ENCODE results near the gene CHMP5.

The CHMP5 gene

DNA sequence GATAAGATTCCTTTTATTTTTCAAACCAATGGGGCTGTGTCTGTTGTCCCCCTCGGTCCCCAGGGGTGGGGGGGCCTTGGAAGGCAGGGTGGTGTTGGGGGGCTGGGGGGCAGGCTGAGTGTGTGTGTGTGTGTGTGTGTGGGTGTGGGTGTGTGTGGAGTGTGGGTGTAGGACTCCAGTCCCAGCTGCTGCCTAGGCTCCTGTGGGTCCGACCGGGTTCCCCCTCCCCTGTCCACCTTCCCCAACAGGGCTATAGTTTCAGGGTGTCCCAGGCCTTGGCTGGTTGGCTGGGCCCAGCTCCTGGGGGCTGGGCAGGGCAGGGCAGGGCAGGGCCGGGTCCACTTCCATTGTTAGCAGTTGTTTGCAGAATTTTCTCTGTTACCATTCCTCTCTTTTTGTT, 23.4 kb downstream of the CHMP5 start:
- no peaks in the 10 kb centered on the region for H3K27me3 ChIP-seq (ENCODE audit: control insufficient read depth, insufficient read depth, low read length)
- no peak overlapping the region for H3K4me3 ChIP-seq (ENCODE audit: low read length)
- no peak overlapping the region for H3K9ac ChIP-seq (ENCODE audit: low read depth, low read length)
- H3K36me3 ChIP-seq (ENCODE audit: insufficient read depth, low read length): peaks cover 15% of the 10 kb centered on the region
- no peak overlapping the region for H3K4me2 ChIP-seq (ENCODE audit: low read length)
- peaks cover 27% of the 10 kb centered on the region for H3K4me1 ChIP-seq (ENCODE audit: control insufficient read depth, insufficient read depth, low read length)
- H3K9me3 ChIP-seq (replicated peaks; ENCODE audit: low read length): no peaks in the 10 kb centered on the region

DNA sequence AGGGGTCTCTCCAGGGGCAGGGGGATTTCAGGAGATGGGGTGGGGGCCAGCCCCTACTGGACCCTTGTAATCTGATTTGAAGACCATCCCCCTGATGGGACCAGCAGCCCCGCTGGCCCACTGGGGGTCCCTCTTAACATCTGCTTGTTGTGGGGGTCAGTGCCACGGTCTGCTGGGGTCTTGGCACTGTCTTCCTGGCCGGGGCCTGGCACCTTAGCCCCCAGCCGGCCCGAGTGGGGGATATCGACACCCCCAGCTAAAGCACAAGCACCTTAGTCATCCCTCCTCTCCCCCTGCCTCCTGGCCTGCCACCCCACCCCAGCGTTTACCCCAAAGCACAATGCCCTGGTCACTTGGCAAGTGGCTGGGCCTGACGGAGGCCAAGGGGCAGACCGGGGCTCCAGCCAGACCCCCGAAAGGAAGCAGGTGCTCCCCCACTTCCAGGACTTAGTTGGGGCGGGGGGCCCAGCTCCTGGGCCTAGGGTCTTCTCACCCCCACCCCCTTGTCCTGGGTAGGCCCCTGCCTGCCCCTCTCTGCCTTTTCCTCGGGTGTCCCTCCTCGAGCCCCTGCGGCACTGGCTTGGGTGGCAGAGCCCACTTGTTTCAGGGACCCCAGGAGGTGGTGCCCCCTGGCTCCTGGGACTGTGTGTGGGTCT, 24.1 kb downstream of the CHMP5 start:
- Histone ChIP-seq H3K9ac (ENCODE audit: low read depth, low read length) (peak overlapping the region; percentile 98), H3K9me3 (replicated peaks; ENCODE audit: low read length) (no peaks in the 10 kb centered on the region), H3K4me2 (ENCODE audit: low read length) (no peak overlapping the region), H3K27me3 (ENCODE audit: control insufficient read depth, insufficient read depth, low read length) (no peaks in the 10 kb centered on the region), H3K4me1 (ENCODE audit: control insufficient read depth, insufficient read depth, low read length) (peaks cover 27% of the 10 kb centered on the region), H3K36me3 (ENCODE audit: insufficient read depth, low read length) (peaks cover 20% of the 10 kb centered on the region), H3K4me3 (ENCODE audit: low read length) (no peak overlapping the region)

DNA sequence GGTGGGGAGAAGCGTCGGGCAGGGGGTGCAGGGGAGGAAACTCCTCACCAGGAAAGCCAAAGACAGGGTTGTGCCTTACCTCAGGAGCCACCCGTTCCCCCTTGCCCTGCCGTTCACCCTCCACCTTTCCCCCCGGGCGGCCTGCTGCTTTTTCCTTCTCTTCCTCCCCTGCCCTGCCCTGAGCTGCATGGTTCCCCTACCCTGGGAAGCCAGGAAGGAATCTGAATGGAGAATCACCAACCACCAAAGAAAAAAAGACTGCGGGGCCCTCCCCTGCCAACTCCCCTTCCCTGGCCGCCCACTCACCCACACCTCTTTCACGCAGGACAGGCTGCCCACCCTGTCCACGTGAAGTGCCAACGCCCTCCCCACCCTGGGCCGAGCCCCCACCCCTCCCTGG, 24.6 kb downstream of the CHMP5 start:
- peak overlapping the region; percentile 83 for H3K4me3 ChIP-seq (ENCODE audit: low read length)
- H3K4me1 ChIP-seq (ENCODE audit: control insufficient read depth, insufficient read depth, low read length): peaks cover 27% of the 10 kb centered on the region
- no peaks in the 10 kb centered on the region for H3K9me3 ChIP-seq (replicated peaks; ENCODE audit: low read length)
- H3K9ac ChIP-seq (ENCODE audit: low read depth, low read length): peak overlapping the region; percentile 98
- peak overlapping the region; percentile 89 for H3K4me2 ChIP-seq (ENCODE audit: low read length)
- no peaks in the 10 kb centered on the region for H3K27me3 ChIP-seq (ENCODE audit: control insufficient read depth, insufficient read depth, low read length)
- peaks cover 25% of the 10 kb centered on the region for H3K36me3 ChIP-seq (ENCODE audit: insufficient read depth, low read length)

DNA sequence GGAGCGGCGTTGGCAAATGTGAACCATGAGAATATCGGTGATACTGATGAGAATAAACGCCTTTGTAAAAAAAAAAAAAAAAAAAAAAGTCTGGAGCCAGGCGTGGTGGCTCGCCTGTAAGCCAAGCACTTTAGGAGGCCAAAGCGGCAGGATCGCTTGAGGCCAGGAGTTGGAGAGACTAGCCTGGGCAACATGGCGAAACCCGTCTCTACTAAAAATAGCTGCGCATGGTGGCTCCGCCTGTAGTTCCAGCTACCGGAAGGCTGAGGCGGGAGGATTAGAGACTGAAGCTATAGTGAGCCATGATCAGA, 25.0 kb downstream of the CHMP5 start:
- Histone ChIP-seq H3K27me3 (ENCODE audit: control insufficient read depth, insufficient read depth, low read length) (no peaks in the 10 kb centered on the region), H3K9me3 (replicated peaks; ENCODE audit: low read length) (no peaks in the 10 kb centered on the region), H3K4me3 (ENCODE audit: low read length) (peak overlapping the region; percentile 83), H3K4me1 (ENCODE audit: control insufficient read depth, insufficient read depth, low read length) (peaks cover 27% of the 10 kb centered on the region), H3K9ac (ENCODE audit: low read depth, low read length) (peak overlapping the region; percentile 98), H3K4me2 (ENCODE audit: low read length) (peak overlapping the region; percentile 89), H3K36me3 (ENCODE audit: insufficient read depth, low read length) (peaks cover 29% of the 10 kb centered on the region)

DNA sequence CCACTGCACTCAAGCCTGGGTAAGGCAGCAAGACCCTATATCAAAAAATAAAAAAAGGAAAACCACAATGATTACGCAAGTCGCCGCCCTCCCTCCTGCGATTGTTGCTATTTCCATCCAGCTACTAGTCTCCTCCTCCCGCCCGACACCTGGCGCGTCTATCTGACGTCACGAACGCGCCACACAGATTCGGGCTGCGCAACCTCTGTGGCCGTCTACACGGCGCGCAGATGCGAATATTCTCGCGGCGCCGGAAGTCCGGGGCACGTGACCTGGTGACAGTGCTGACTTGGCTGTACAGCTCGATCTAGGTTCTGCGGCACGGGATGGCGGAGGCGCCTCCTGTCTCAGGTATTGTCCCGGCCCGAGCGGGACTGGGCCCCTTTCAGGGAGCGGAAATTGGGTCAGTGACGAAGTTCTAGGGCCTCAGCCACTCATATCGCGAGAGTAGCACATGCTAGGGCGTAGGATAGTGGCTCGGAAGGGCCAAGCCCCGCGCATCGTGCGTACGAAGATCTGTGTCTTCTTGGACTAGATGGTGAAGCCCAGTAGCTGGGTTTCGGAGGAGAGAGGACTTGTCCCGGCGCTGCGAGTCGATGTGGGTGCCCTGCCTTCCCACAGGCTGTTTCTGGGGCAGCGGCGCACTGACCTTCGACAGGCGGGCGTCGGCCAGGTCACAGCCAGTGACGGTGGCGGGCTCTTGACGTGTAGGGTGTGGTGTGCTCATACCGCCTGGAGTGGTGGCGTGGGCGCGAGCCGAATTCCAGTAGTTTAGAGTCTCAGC, 25.6 kb downstream of the CHMP5 start, which contains the start of gene NFX1:
Gene NFX1 (plus strand): TSS at position 270 of the 784 bp plus-strand sequence. CDS start 57 bp downstream, at position 327.
- peak within 1 kb of the TSS; percentile 89 for H3K4me2 ChIP-seq (ENCODE audit: low read length)

DNA sequence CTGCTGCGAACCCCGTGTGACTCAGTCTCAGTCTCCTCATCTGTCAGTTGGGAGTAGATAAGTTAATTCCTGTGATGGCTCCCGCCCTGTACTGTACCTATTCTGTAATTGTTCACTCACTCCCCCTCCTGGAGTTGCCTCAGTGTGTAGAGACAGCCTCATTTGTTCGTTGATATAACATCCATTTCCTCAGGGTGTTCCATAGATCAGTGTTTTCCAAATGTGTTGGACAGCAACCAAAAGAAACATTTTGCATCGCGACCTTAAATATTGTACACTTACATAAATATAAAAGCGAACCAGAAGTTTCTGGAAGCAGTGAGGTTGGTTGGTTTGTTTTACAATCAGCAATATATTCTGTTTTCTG, 26.2 kb downstream of the CHMP5 start:
- Histone ChIP-seq H3K36me3 (ENCODE audit: insufficient read depth, low read length) (peaks cover 38% of the 10 kb centered on the region), H3K9me3 (replicated peaks; ENCODE audit: low read length) (no peaks in the 10 kb centered on the region), H3K4me1 (ENCODE audit: control insufficient read depth, insufficient read depth, low read length) (peaks cover 27% of the 10 kb centered on the region), H3K27me3 (ENCODE audit: control insufficient read depth, insufficient read depth, low read length) (no peaks in the 10 kb centered on the region), H3K4me2 (ENCODE audit: low read length) (peak overlapping the region; percentile 89), H3K9ac (ENCODE audit: low read depth, low read length) (peak overlapping the region; percentile 98), H3K4me3 (ENCODE audit: low read length) (peak overlapping the region; percentile 83)

More for the DNA sequence above, 25.6 kb downstream of the CHMP5 start, which contains the start of gene NFX1:
- Histone ChIP-seq H3K9me3 (replicated peaks; ENCODE audit: low read length) (no peaks in the 10 kb centered on the region), H3K4me3 (ENCODE audit: low read length) (peak within 1 kb of the TSS; percentile 83), H3K36me3 (ENCODE audit: insufficient read depth, low read length) (peaks cover 35% of the 10 kb centered on the region), H3K4me1 (ENCODE audit: control insufficient read depth, insufficient read depth, low read length) (peaks cover 27% of the 10 kb centered on the region), H3K27me3 (ENCODE audit: control insufficient read depth, insufficient read depth, low read length) (no peaks in the 10 kb centered on the region), H3K9ac (ENCODE audit: low read depth, low read length) (peak within 1 kb of the TSS; percentile 98)

DNA sequence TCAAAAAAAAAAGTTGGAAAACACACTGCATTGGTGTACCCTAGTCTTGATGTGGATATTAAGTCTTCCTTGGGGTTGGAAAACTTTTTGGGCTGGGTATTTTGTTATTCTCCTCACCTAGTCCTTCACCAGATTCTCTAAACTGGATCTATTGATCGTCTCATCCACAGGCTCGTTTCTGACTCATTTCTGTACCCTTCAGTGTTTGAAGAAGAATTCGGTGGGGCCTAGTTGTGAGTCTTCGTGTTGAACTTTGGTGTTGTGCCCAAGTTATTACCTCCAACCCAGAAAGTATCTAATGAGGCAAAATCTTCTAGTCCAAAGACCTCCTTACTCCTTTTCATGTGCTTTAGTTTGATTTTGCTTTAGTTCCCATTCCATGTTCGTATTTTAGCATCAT, 27.1 kb downstream of the CHMP5 start:
- H3K9ac ChIP-seq (ENCODE audit: low read depth, low read length): no peak overlapping the region
- H3K9me3 ChIP-seq (replicated peaks; ENCODE audit: low read length): no peaks in the 10 kb centered on the region
- peak overlapping the region; percentile 36 for H3K4me2 ChIP-seq (ENCODE audit: low read length)
- H3K4me3 ChIP-seq (ENCODE audit: low read length): no peak overlapping the region
- peaks cover 27% of the 10 kb centered on the region for H3K4me1 ChIP-seq (ENCODE audit: control insufficient read depth, insufficient read depth, low read length)
- peaks cover 46% of the 10 kb centered on the region for H3K36me3 ChIP-seq (ENCODE audit: insufficient read depth, low read length)
- H3K27me3 ChIP-seq (ENCODE audit: control insufficient read depth, insufficient read depth, low read length): no peaks in the 10 kb centered on the region

DNA sequence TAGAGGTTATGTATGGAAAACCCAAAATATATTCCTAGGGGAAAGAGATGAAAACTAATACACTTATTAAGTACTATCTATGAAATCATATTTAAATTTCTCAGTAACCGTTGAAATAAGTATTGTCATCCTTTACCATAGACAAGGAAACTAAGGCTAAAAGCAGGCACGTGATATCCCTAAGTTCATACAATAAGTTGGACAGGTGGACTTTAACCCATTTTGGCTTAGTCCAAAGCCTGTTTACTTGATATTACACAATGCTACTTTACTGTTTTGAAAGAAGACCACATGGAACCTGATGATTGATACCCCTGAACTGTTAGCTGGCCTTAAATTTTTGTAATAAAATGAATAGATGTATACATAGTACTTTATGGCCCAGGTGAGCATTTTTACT, 28.9 kb downstream of the CHMP5 start:
- Histone ChIP-seq H3K9me3 (replicated peaks; ENCODE audit: low read length) (no peaks in the 10 kb centered on the region), H3K4me3 (ENCODE audit: low read length) (no peak overlapping the region), H3K9ac (ENCODE audit: low read depth, low read length) (no peak overlapping the region), H3K4me1 (ENCODE audit: control insufficient read depth, insufficient read depth, low read length) (peaks cover 35% of the 10 kb centered on the region), H3K27me3 (ENCODE audit: control insufficient read depth, insufficient read depth, low read length) (no peaks in the 10 kb centered on the region), H3K4me2 (ENCODE audit: low read length) (no peak overlapping the region), H3K36me3 (ENCODE audit: insufficient read depth, low read length) (peaks cover 64% of the 10 kb centered on the region)

DNA sequence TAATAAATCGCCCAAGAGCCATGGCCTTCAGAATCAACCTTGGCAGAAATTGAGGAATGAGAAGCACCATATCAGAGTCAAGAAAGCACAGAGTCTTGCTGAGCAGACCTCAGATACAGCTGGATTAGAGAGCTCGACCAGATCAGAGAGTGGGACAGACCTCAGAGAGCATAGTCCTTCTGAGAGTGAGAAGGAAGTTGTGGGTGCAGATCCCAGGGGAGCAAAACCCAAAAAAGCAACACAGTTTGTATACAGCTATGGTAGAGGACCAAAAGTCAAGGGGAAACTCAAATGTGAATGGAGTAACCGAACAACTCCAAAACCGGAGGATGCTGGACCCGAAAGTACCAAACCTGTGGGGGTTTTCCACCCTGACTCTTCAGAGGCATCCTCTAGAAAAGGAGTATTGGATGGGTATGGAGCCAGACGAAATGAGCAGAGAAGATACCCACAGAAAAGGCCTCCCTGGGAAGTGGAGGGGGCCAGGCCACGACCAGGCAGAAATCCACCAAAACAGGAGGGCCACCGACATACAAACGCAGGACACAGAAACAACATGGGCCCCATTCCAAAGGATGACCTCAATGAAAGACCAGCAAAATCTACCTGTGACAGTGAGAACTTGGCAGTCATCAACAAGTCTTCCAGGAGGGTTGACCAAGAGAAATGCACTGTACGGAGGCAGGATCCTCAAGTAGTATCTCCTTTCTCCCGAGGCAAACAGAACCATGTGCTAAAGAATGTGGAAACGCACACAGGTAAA, 30.0 kb downstream of the CHMP5 start:
- H3K36me3 ChIP-seq (ENCODE audit: insufficient read depth, low read length): peaks cover 75% of the 10 kb centered on the region
- H3K4me1 ChIP-seq (ENCODE audit: control insufficient read depth, insufficient read depth, low read length): peaks cover 26% of the 10 kb centered on the region
- no peak overlapping the region for H3K4me2 ChIP-seq (ENCODE audit: low read length)
- no peaks in the 10 kb centered on the region for H3K27me3 ChIP-seq (ENCODE audit: control insufficient read depth, insufficient read depth, low read length)
- no peaks in the 10 kb centered on the region for H3K9me3 ChIP-seq (replicated peaks; ENCODE audit: low read length)
- no peak overlapping the region for H3K9ac ChIP-seq (ENCODE audit: low read depth, low read length)
- H3K4me3 ChIP-seq (ENCODE audit: low read length): no peak overlapping the region

DNA sequence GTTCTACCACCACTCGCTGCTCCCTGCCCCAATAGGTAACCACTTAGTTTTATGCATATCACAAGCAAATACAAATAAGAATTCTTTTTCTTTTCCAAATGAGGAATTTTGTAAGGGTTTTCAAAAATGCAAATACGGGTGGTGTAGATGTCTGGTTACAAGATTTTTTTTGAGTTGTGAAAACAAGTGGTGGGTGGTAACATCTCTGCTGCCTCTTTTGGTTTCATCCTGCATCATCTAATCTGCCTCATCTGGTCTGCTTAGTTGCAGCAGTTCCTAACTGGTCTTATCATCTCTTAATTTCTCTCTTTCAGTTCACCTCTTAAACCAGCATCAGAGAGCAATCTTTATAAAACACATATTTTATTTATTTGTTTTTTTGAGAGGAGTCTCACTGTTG, 30.7 kb downstream of the CHMP5 start:
- H3K9ac ChIP-seq (ENCODE audit: low read depth, low read length): no peak overlapping the region
- H3K9me3 ChIP-seq (replicated peaks; ENCODE audit: low read length): no peaks in the 10 kb centered on the region
- no peak overlapping the region for H3K4me2 ChIP-seq (ENCODE audit: low read length)
- no peak overlapping the region for H3K4me3 ChIP-seq (ENCODE audit: low read length)
- H3K27me3 ChIP-seq (ENCODE audit: control insufficient read depth, insufficient read depth, low read length): no peaks in the 10 kb centered on the region
- peaks cover 81% of the 10 kb centered on the region for H3K36me3 ChIP-seq (ENCODE audit: insufficient read depth, low read length)
- peaks cover 26% of the 10 kb centered on the region for H3K4me1 ChIP-seq (ENCODE audit: control insufficient read depth, insufficient read depth, low read length)

DNA sequence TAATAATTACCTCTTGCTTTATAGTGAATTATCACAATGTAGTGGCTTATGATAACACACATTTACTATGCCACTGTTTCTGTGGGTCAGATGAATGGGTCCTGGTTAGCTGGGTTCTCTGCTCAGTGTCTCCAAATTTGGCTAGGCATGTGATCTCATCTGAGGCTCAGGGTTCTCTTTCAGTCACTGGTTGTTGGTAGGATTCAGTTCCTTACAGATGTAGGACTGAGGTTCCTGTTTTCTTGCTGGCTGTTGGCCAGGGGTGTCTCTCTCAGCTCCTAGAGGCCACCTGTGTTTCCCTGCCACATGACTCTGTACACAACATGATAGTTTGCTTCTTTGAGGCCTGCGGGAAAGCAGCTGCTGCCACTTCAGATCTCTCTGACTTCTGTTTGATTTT, 32.6 kb downstream of the CHMP5 start:
- no peaks in the 10 kb centered on the region for H3K9me3 ChIP-seq (replicated peaks; ENCODE audit: low read length)
- peak overlapping the region; percentile 28 for H3K4me2 ChIP-seq (ENCODE audit: low read length)
- peaks cover 93% of the 10 kb centered on the region for H3K36me3 ChIP-seq (ENCODE audit: insufficient read depth, low read length)
- peaks cover 14% of the 10 kb centered on the region for H3K4me1 ChIP-seq (ENCODE audit: control insufficient read depth, insufficient read depth, low read length)
- H3K9ac ChIP-seq (ENCODE audit: low read depth, low read length): no peak overlapping the region
- H3K4me3 ChIP-seq (ENCODE audit: low read length): no peak overlapping the region
- H3K27me3 ChIP-seq (ENCODE audit: control insufficient read depth, insufficient read depth, low read length): no peaks in the 10 kb centered on the region

Measured in skeletal muscle satellite cell (primary cell).